Right kidney (tissue), 1 donor: ENCODE data around the gene PHACTR3.

Experiments
- DNase-seq: peaks from one replicate; pipeline ENCODE4 v3.0.0-alpha.2; 2016

Gene PHACTR3

GRCh38 chr20:59735486-59735885 lies 131.1 kb downstream of the PHACTR3 start:
- DNase-seq, result no peak

GRCh38 chr20:59735917-59736316 lies 131.6 kb downstream of the PHACTR3 start:
- no peak for DNase-seq

GRCh38 chr20:59736366-59736765 lies 132.0 kb downstream of the PHACTR3 start:
- no peak for DNase-seq

- DNase-seq, result no peak
Observed at GRCh38 chr20:59737073-59737666, 132.8 kb downstream of the PHACTR3 start.

- no peak for DNase-seq
Observed at GRCh38 chr20:59737816-59738215, 133.5 kb downstream of the PHACTR3 start.

- no peak for DNase-seq
Observed at GRCh38 chr20:59738851-59739250, 134.5 kb downstream of the PHACTR3 start.

GRCh38 chr20:59740621-59741020 lies 136.3 kb downstream of the PHACTR3 start:
- no peak for DNase-seq

- no peak for DNase-seq
Observed at GRCh38 chr20:59741073-59741472, 136.7 kb downstream of the PHACTR3 start.

GRCh38 chr20:59742351-59743095 lies 138.2 kb downstream of the PHACTR3 start:
- DNase-seq, result no peak

- no peak for DNase-seq
Observed at GRCh38 chr20:59743308-59743707, 139.0 kb downstream of the PHACTR3 start.

- DNase-seq, result no peak
Observed at GRCh38 chr20:59743767-59744485, 139.6 kb downstream of the PHACTR3 start.

- no peak for DNase-seq
Observed at GRCh38 chr20:59744756-59745155, 140.4 kb downstream of the PHACTR3 start.

GRCh38 chr20:59745201-59745600 lies 140.9 kb downstream of the PHACTR3 start:
- no peak for DNase-seq

GRCh38 chr20:59745716-59746115 lies 141.4 kb downstream of the PHACTR3 start:
- DNase-seq, result no peak

- no peak for DNase-seq
Observed at GRCh38 chr20:59746155-59746554, 141.8 kb downstream of the PHACTR3 start.

GRCh38 chr20:59747671-59748515 lies 143.6 kb downstream of the PHACTR3 start:
- DNase-seq, result no peak

GRCh38 chr20:59748619-59749191 lies 144.4 kb downstream of the PHACTR3 start:
- no peak for DNase-seq

- DNase-seq, result no peak
Observed at GRCh38 chr20:59749301-59749700, 145.0 kb downstream of the PHACTR3 start.

GRCh38 chr20:59750209-59750840 lies 146.0 kb downstream of the PHACTR3 start:
- DNase-seq, result no peak

- DNase-seq, result peak; percentile 62
Observed at GRCh38 chr20:59751075-59751711, 146.9 kb downstream of the PHACTR3 start.

- DNase-seq, result no peak
Observed at GRCh38 chr20:59752101-59752586, 147.8 kb downstream of the PHACTR3 start.
